ENCODE data around the gene PRCD.
"Not testable (repeated sequence)": the region's sequence is repeated elsewhere in the genome, so short reads cannot be mapped to it uniquely, and the experiment has no call there.

The PRCD gene

GRCh38 chr17:76528528-76529223, 11.2 kb upstream of the PRCD start:
- peak; percentile 63 for DNase-seq

GRCh38 chr17:76529224-76530094, 10.4 kb upstream of the PRCD start:
- DNase-seq: peak; percentile 35

DNA sequence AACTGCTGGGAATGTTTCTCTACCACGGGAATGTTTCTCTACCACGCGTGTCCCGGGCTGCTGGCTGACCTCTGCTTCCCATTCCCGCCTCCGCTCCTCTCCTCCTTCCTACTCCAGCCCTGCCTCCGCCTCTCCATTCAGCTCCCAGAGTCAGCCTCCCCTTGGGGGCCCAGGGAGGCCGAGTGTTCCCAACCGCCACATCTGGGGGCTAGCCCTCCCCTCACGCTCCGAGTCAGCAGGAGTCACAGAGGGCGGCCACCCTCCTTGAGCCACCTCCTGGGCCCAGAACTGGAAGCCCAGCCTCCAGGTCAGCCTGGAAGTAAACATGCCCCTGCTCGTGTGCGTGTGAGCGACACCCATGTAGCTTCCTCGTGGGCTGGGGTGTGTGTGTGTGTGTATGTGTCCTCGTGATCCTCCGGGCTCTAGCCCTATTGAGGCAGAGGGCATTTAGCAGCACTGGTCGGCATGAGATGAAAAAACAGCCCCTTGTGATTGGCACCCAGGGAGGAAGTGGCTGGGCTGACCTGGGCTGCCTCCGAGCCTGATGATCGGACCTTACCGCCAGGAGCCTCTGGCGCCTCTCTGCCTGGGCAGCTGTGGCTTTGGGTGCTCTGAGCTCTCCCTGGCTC, 9.6 kb upstream of the PRCD start:
- DNase-seq: no peak

DNA sequence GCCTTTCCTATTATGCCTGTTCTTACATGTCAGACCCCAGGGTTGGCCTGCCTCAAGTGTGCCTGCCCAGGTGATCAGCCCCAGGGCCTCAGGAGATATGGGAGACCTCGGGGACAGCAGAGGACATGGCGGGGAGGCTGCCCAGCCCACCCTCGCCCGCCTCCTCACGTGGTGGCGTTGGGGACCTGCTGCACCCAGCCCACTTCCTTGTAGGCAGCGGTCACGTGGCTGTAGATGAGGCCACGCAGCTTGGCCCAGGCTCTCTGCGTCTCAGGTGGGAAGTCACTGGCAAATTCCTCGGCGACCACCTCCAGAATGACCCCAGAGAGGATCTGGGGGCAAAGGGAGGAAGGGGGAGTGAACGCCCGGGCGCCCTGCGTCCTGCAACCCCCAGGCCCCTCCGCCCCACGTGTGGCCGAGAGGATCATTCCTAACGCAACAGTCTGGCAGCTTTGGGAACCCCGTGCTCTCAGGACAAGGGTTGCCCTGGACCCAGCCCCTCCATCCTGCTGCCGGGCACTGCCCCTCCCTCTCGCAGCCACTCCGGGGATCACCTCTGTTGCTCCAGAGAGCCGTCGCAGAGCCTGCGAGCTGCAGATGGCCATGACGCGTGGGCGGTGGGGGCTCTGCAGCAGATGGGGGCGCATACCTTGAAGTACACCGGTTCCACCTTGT, 8.9 kb upstream of the PRCD start:
- DNase-seq: no peak

- no peak for DNase-seq
Measured at GRCh38 chr17:76531486-76532038, 8.3 kb upstream of the PRCD start.

DNA sequence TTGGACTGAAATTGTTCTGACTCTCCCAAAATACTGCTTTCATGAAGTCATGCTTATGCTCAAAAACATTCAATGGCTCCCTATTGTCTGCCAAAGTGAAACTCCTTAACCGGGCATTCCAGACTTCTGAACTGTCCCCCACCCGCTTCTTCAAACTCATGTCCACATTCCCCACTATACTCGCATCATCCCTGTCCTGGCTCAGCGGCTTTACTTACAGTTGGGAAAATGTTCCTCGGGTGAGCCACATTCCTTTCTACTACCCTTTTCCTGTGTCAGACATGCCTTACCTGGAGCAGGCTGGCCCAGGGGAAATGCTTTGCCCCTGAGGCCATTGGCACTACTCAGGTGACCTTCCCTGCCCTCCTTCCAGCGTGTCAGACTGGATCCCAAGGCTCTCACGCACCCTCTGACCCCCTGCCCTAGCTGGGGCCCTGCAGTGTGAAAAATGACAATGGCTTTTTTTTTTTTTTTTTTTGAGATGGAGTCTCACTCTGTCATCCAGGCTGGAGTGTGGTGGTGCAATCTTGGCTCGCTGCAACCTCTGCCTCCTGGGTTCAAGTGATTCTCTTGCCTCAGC, 7.7 kb upstream of the PRCD start:
- DNase-seq: no peak

- DNase-seq: not testable (repeated sequence)
Measured at GRCh38 chr17:76533640-76534359, 6.0 kb upstream of the PRCD start.

- DNase-seq: no peak
Measured at GRCh38 chr17:76534831-76535732, 4.8 kb upstream of the PRCD start.

- DNase-seq: no peak
Measured at GRCh38 chr17:76535788-76536510, 3.9 kb upstream of the PRCD start.

GRCh38 chr17:76536511-76537287, 3.1 kb upstream of the PRCD start:
- no peak for DNase-seq

GRCh38 chr17:76537288-76537577, 2.6 kb upstream of the PRCD start:
- DNase-seq: no peak

DNA sequence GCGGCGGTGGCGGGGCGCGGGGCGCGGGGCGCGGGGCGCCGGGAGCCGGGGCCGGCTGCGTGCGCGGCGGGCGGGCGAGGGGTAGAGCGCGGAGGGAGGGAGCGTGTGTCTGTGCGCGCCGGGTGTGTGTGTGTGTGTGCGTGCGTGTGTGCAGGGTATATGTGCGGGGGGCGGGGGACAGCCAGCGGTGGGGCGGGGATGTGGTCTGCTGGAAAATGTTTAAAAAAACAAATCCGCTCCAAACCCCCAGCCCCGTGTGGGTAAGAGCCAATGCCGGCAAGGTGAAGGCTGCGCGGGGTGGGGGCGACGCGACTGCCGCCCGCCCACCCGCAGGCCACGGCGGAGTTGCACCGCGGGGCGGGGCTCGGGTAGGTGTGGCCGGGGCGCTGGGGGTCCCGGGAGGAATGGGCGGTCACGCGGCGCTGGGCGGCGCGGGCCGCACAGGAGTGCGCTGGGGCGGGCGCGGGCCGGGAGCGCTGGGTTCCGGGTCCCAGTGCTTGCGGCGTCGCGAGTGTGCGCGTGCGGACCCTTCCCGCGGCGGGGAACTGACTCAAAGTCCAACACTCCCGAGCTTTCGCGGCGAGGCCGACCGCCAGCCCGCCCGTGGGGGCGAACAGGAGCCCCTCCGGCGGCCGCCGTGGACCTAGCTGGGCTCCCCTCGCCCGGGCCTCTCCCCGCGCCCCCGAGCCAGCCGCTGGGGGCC, 2.1 kb upstream of the PRCD start, which contains the start of gene CYGB:
CYGB (minus strand) TSS at position 132 of the 703 bp plus-strand sequence. CDS start 167 bp downstream, outside the sequence.
- DNase-seq: no peak

DNA sequence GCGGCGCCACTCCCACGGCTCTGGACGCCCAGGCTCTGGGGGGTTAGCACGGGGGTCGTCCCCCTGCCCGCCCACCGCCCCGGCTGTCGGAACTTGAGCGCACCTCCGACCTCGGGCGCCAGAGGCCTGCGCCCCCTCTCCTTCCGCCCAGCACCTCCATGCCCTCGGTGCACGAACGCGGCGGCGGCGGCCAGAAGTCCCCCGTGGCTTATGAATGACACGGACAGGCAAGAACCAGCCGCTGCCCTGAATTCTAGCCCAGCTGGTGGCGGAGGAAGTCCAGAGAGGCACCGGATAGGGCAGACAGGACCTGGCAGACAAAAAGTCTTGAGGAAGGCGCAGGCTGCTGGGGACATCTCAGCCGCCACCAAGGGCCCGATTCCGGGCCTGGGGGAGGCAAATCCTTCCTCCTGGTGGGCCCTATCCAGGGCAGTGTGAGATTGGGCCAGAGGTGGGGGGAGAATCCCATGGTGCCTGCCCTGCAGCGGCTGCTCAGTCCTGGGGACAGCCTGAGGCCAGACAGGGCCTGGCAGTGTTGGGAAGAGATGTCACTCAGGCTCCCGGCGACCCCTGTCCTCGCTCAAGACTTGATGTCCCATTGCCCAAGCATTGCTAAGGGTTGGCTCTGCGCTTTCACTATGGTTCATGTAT, 1.4 kb upstream of the PRCD start:
- DNase-seq: no peak

- no peak for DNase-seq
Measured at GRCh38 chr17:76538941-76539570, 788 bp upstream of the PRCD start.

- peak; percentile 94 for DNase-seq
Measured at GRCh38 chr17:76540381-76541300, 797 bp downstream of the PRCD start.

DNA sequence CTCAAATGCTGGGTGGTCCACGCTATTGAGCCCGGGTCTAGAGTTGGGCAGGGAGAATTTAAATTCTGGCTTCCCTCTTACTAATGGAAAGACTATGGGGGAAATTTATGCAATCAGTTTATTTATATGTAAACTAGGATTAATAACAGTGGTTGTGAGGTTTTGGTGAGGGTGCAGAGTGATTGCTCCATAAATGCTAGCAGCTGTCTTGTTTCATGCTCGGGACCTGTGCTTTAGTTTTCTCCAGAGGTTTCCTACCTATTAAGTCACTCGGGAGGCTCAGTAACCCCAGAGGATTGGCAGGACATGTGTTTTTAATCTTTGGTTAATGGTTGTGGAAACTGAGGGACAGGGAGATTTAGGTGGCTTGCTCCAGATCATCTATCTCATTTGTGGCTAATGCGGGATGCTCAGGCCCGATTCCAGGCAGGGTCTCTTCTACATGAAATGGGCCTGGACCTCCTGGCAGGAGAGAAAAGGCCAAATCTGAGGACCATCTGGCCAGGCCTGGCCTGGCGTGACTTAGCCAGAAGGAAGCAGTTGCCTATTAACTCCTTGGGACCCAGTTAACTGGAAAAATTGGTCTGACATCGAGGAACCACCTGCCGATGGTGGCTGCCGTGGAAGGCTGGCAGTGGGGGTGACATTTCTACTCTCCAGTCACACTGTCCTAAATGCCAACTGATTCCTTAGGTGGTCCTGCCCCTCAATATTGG, 2.1 kb downstream of the PRCD start:
- DNase-seq: no peak

All from hematopoietic multipotent progenitor cell treated with erythropoietin and hydrocortisone succinate and interleukin-3 and kit ligand, for 6 days (in vitro differentiated cells).